HL-60 (cell line): ENCODE results near the gene PBX3.

Source experiments
- DNase-seq, 2 experiments: peaks; one replicate each; pipeline ENCODE4 v3.0.0-alpha.2; 2010 to 2020; ENCODE audit warnings: low read depth in 1 of 2, low spot score in 1 of 2
- H3K27ac ChIP-seq: fragments of 250-450 bp; sonication (Bioruptor Pico); replicated peaks from 2 replicates; pipeline ENCODE4 v1.5.1; 2020; ENCODE audit warnings: mild to moderate bottlenecking, moderate library complexity
- H3K27me3 ChIP-seq: fragments of 250-450 bp; sonication (Bioruptor Pico); 2 replicates; pipeline ENCODE4 v1.5.1; 2021; ENCODE audit warnings: mild to moderate bottlenecking, moderate library complexity; ENCODE audit not compliant: insufficient read depth, poor library complexity, severe bottlenecking
- H3K4me3 ChIP-seq: replicated peaks from 2 replicates; pipeline ENCODE4 v1.5.1; 2011; ENCODE audit warnings: mild to moderate bottlenecking, control low read depth, low read length; ENCODE audit not compliant: insufficient read depth
- CTCF ChIP-seq: IDR thresholded peaks from one replicate; pipeline ENCODE4 v1.5.1; 2011; ENCODE audit warnings: low read length, control low read depth, inconsistent platforms; ENCODE audit not compliant: insufficient read depth
- GABPA ChIP-seq: IDR thresholded peaks from 2 replicates; pipeline ENCODE4 v1.6.1; 2012; ENCODE audit warnings: low read depth
- POLR2AphosphoS5 ChIP-seq: IDR thresholded peaks from 2 replicates; pipeline ENCODE4 v1.6.1; 2012; ENCODE audit warnings: low read depth
- REST ChIP-seq: IDR thresholded peaks from 2 replicates; pipeline ENCODE4 v1.6.1; 2012; ENCODE audit warnings: low read depth; ENCODE audit not compliant: insufficient replicate concordance
- SPI1 ChIP-seq: IDR thresholded peaks from 2 replicates; pipeline ENCODE4 v1.6.1; 2012; ENCODE audit warnings: low read depth, mild to moderate bottlenecking, borderline replicate concordance

PBX3 gene

GRCh38 chr9:125906144-125906543 lies 159.0 kb downstream of the PBX3 start:
- no peak for TF ChIP-seq REST
- no peak for TF ChIP-seq GABPA
- TF ChIP-seq CTCF, result no peak
- no peak for TF ChIP-seq SPI1
- TF ChIP-seq POLR2AphosphoS5, result no peak
- no peak overlapping the region for H3K4me3 ChIP-seq
- no peak for DNase-seq
- no peak overlapping the region for H3K27ac ChIP-seq
- H3K27me3 ChIP-seq, result no peaks in the 10 kb centered on the region

- H3K27me3 ChIP-seq, result no peaks in the 10 kb centered on the region
- TF ChIP-seq CTCF (no peak), REST (no peak), GABPA (no peak), POLR2AphosphoS5 (no peak), SPI1 (no peak)
- H3K27ac ChIP-seq, result no peak overlapping the region
- no peak for DNase-seq
- no peak overlapping the region for H3K4me3 ChIP-seq
Observed at GRCh38 chr9:125906893-125907292, 159.7 kb downstream of the PBX3 start.

GRCh38 chr9:125908136-125908535 lies 161.0 kb downstream of the PBX3 start:
- DNase-seq, result no peak
- H3K27me3 ChIP-seq, result no peaks in the 10 kb centered on the region
- no peak overlapping the region for H3K27ac ChIP-seq
- H3K4me3 ChIP-seq, result no peak overlapping the region
- no peak for TF ChIP-seq GABPA
- TF ChIP-seq SPI1, result no peak
- TF ChIP-seq POLR2AphosphoS5, result no peak
- no peak for TF ChIP-seq REST
- TF ChIP-seq CTCF, result no peak
